GM21360 (cell line): ENCODE measurements around the gene THSD7A.
"Not testable (repeated sequence)": the region's sequence is repeated elsewhere in the genome, so short reads cannot be mapped to it uniquely, and the experiment has no call there.

Experiments
- ATAC-seq: cut with Tn5 transposase; IDR thresholded peaks from one replicate; pipeline ENCODE4 v1.9.1; 2021; ENCODE audit warnings: mild to moderate bottlenecking, moderate library complexity; ENCODE audit not compliant: unreplicated experiment

THSD7A gene

DNA sequence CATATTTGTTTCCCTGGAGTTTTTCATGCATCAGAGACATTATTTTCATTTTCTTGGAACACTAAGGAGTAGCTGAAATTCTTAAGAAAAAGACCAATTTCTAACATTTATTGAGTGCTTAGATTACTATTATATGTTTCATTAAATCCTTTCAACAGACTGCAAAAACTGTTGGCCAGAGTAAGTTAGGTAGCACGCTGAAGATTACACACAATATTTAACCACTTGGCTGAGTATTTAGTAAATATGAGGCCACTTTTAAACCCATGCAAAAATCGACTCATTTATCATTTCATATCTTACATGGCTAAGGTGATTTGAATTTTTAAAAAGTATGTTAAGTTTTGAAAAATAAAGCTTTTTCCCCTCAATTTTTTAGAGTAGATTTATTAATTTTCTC, 358.8 kb downstream of the THSD7A start:
- ATAC-seq, result no peak

DNA sequence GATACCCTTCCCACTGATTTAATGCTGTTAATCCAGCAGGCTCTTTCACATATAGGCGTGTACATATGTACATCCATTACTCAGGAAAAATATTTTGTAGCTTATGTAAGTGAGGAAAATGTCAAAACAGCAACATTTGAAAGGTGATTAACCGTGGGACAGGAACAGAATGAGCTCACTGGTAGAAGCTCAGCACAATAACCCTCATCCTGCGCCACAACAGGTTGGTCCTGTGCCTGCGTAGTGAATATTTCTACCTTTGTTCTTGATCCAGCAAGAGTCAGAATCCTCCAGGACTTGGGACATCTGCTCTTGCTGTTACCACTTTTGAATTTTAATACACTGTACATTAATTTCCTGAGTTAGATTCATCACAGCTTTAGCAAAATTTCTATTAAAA, 359.4 kb downstream of the THSD7A start:
- no peak for ATAC-seq

DNA sequence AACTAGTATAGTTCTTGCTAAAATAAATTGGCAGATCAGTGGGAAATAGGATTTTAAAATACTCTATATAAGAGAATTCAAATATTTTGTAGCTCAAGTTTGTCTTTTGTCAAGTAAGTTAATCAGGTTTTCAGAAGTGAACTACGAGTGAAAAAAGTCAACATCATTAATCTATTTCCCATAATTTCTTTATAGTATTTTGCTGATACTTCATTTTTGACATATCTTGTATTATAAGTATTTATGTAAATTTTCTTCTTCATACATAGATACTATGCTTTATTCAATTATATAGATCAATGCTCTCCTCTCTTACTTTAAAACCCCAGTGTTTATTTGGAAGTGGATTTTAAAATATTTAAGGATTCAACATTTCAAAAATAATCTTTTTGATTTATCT, 360.7 kb downstream of the THSD7A start:
- ATAC-seq, result no peak

DNA sequence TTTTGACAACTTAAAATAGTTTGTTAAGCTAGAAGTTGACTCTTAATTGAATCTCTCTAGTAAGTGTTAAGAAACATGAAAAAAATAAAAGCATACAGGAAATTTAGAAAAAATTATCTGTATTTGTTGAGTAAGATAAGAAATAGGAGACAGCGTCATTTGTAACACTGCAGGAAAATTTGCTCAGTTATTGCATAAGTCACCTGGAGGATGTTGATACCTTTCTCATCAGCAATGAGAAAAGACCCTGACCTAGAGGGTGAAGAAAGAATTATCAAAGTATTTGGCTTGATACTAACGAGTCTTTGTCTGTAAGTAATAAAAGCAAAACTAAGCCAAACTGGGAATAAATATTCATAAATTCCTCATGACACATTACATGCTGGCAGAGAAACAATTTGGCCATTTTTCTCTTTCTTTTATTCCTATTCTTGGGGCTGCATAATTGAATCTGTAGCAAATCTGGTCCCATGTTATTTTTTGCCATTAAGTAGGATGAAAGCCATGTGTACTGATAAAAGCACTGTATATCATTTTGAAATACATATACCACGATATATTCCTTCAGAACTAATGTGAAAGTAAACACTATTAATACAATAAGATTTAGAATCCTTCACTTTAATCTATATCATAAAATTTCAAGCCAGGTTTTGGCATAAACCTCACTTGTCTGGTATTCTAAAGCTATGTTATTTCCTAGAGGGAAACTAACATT, 362.8 kb downstream of the THSD7A start:
- ATAC-seq, result no peak

DNA sequence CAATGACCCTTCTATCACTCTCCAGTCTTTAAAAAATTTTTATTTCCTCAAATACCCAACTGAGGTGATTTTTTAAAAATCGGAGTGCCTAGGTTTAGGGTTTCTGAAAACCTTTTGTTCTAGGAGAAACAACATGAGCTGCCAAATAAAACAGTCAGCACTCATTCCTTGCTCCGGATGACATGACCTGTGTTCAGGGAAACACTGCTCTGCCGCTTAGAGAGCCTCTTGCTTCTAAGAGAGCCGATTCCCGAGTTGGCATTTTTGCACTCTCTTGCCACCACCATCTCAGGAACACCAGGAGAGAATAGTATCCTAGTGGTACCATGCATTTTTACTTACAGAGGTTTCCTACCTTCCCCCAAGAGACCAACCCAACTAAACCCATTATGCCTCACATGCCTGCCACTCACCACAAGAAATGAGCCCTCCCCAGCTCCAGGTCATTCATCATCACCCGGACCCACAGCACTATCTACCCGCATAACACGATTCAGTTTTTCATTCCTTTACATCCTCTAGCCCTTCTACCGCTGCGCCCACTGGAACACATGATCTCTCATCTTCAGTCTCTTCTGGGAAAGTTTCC, 365.4 kb downstream of the THSD7A start:
- no peak for ATAC-seq

DNA sequence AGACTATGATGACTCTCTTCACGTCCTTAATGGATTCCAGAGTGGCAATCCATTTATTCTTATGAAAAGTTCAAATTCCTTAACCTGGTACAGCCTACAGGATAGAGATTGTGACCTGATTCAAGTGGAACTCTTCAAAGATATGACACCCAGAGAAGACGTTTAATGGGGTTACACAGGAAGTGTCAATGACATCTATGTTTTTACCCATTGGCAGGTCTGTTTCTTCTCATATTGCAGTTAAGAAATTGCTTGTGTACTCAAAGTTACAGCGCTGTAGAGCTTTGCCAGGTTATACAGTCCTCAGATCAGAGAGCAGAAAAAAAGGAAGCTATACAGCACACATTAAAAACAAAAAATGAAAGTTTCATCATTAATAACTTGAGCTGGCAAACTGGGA, 367.4 kb downstream of the THSD7A start:
- ATAC-seq, result no peak

DNA sequence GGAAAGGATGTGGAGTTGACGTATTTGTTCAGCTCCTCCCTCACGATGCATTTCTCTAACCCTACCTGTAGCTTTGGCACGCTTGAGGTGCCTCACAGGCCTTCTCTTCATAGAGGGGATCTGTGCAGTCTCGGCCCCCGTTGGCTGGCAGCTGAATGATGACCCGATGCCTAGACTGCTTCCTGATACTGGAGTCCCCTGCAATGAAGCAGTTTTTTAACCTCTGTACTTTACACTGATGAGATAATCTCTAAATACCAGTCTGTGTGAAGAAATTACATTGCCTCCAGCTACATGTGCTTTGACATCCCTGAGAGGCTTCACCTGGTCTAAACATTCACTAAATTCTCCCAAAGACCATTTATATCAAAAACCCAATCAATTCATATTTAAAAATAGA, 370.1 kb downstream of the THSD7A start:
- no peak for ATAC-seq

DNA sequence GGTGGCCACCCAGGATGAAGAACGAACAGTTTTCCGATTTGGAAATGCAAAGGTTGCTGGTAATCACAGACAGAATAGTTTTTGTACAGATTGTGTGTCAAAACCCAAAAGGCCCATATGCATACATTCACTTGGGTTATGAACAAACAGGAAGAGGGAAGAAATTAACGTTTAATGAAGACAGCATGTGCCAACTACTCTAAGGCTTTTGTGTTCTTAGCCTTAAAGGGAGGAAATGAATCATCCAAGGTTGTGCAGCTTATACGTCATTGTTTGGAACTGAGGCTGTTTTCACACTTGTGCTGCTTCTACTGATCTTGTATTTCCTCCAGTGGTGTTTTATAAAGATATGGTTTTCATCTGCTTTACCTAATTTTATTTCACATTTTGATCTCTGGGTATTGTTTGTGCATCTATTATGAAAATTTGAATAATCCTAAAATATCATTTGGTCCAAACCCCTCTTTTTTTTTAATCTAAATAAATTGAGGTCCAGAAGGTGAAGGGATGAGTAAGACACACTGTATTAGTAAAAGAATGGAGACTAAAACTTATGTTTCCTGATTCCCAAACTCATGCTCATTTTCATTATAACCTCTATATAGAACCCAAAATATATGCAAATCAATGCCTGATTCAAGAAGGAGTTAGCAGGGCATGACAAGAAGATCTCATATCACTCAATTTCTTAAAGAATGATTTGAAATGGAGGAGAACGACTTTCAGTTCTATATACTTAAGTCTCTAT, 373.1 kb downstream of the THSD7A start:
- ATAC-seq, result peak; percentile 72

DNA sequence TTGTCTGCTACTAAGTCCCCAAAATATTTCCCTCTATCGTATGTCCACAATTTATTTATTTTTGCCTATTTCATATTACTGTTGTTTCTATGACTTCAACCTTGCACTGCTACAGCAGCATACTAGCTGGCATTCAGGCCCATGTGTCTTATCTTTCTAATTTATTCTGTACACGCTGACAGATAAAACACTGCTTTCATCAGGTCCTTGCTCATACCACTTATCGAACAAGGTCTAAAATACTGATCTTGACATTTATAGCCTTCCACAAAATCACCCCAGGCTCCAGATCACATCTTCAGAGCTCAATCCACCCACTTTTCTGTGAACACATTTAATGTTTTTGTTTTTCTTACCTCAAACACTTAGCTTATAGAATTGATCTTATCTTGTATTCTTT, 374.6 kb downstream of the THSD7A start:
- ATAC-seq, result no peak

DNA sequence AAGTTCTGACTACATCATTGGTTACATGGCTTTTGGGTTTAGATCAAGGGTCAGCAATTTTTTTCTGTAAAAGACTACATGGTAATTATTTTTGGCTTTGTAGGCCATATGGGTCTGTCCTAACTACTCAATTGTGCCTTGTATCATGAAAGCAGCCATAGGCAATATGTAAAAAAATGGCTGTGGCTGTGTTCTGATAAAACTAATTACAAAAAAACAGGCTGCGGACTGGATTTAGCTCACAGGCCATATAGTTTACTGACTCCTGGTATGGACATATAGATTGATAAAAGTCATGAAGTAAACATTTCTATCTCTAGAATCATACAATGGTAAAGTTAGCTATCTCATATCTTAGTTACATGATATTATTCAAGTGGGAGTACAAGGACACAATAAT, 375.4 kb downstream of the THSD7A start:
- no peak for ATAC-seq

DNA sequence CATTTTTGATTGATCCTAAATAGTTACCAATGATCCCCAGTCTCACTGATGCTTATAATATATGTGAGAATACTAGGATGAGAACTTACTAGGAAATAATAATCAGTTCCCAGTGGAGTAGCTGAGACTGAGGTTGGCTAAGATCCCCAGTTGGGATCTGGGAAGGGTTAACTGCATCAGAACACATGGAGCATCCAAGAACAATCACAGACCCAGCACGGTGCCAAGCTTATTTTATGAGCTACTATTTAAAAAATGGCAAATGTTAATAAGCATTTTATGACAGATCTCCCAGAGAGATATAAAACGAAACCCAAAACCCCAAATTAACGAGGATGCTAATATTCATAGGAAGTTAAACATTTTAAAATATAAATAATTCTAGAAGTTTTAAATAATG, 379.5 kb downstream of the THSD7A start:
- no peak for ATAC-seq

DNA sequence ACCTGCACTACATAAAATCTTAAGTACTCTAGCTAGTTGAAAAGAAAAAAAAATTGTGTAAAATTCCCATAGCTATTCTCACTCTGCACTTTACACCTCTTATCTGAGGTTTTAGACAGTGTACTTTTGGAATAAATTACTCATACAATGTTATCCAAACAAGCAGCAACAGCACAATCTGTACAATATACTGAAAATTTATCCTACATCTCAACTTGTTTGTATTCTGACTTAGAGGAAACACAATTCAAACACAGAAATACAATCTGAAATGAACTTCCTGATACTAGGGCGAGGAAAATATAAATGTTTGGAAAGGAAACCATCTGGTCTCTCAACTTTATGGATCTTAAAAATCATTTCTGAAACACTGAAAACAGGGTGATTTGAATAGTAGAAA, 381.7 kb downstream of the THSD7A start:
- no peak for ATAC-seq

DNA sequence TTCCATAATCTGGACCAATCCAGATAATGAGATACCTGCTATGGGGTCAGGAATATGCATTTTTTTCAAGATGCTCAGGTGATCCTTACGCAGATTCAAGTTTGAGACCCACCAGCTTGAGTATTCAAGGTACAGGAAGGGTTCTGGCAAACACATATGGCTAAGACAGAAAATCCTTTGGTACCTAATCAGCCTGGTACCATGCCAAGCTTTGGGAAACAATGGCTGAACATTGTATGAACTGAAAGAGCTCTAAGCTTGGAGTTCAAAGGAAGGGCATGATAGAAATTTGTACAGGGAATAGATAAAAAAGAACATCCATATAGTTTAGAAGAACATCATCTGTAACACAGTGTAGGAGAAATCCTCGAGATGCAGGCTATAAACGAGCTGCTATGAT, 382.7 kb downstream of the THSD7A start:
- ATAC-seq, result no peak

DNA sequence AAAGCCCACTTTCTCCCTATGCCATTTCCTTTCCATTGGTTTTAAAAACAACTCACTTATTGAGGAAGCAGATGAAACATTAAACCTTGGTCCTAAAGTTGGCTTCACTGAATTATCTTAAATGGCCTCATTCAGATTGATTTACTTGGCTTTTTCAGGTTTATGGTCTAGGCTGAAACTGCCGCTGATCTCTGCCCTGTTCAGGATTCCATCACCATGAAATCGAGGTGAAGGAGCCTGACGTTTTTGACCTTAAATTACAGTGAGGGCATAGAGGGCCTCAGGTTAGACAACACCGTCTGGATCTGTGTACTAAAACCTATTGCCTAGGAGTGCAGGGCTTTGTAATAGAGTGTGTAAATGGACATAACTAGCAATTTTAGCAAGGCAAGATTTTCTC, 383.7 kb downstream of the THSD7A start:
- no peak for ATAC-seq

DNA sequence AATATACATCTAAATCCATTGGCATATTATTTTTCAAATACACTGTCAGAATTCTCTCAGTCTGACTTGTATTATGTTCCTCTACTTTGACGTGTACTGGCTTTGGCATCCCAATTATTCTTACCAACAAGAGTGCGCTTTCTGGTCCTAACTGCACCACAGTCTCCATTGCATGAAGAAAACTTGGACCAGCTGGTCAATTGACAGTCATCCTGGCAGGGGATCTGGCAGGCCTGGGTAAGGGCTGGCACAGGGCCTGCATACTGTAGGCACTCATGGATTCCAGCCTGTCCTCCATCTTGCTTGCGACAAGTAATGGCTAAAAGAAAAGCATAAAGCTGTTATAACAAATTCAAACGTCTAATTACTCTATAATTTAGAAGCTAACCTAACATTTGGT, 384.9 kb downstream of the THSD7A start:
- no peak for ATAC-seq

DNA sequence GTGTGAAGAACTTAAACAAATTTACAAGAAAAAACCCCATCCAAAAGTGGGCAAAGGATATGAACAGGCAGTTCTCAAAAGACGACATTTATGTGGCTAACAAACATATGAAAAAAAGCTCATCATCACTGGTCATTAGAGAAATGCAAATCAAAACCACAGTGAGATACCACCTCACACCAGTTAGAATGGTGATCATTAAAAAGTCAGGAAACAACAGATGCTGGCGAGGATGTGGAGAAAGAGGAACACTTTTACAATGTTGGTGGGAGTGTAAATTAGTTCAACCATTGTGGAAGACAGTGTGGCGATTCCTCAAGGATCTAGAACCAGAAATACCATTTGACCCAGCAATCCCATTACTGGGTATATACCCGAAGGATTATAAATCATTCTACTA, 388.1 kb downstream of the THSD7A start:
- not testable (repeated sequence) for ATAC-seq

DNA sequence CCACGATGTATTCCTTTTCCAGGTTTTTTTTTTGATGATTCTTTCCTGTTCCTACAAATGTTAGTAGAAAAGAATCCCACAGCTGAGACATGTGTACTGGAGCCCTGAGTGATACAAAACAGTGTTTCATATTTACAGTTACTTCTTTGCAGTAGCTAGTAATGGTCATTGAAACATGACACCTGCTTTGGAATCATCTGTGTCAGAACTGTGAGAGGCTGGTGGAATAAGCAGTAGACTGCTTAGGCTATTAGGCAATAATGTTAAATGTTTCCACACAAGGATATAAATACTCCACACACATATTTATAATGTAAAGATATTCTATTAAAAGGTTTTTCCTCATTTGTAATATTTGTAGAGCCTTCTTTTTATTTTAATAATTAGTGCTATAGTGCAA, 394.0 kb downstream of the THSD7A start:
- no peak for ATAC-seq

DNA sequence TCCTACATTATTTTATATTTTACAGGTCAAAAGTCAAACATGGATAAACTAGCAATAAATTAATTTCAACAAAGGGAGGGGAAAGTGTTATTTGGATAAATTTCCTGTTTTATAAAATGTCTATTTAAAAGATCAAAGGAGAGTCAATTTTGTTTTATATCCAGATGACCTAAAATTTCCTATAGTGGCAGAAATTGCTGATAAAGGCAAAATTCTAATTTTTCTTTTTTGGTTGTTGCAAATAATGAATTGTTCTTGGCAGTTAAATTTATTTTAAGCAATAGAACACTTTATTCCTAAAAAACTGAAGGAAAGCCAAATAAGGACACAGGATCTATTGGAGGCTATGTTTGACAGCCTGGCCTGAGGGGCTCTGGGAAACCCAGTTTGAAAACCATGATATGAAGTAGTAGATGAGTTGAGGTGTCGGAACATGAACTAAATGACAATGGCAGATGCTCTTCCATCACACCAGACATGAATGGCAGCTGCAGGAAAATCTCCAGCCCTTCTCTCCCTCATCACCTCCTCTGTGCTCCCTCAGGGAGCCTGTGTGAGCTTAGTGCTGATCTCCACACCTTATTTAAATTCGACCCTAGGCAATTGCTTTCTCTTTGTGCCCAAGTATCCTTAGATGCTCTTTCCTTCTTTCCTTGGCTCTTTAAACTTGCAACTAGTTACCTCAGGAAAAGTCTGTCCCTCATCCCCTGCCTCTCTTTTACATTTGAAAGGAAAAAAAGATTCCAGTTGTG, 395.0 kb downstream of the THSD7A start:
- ATAC-seq, result no peak

DNA sequence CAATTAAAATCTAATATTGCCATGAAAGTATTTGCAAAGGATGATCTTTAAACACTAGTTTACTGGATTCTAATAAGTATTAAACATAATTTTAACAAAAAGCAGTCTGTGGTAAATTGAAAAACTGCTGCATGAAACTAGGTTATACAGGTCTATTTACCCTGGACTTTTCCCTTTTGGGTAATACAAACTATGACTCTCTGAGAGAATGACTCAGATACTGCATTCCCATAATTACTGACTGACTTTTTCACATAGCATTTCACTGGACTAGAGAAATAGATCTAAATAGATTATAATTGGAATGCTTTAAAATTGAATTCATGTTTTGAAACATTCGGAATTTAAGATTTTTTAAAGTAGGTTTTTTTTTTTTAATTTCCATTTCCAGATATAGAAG, 395.7 kb downstream of the THSD7A start:
- ATAC-seq, result no peak

DNA sequence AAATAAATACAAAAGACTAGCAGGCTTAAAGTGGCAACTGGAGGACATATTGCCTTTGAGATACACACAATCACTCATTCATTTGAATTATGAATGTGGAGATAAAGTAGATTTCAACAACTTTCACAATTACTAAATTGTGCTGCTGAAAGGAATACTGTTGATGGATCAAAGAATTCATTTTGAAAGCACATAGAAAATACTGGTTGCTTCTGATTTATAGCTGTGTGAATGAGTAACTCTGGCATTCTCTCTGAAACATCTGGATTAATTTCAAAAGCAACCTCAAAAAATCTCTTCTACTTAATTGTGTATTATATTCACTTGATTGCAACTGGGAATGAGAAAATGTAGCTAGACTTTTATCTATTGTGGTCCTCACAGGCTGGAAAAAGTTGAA, 397.6 kb downstream of the THSD7A start:
- ATAC-seq, result no peak

DNA sequence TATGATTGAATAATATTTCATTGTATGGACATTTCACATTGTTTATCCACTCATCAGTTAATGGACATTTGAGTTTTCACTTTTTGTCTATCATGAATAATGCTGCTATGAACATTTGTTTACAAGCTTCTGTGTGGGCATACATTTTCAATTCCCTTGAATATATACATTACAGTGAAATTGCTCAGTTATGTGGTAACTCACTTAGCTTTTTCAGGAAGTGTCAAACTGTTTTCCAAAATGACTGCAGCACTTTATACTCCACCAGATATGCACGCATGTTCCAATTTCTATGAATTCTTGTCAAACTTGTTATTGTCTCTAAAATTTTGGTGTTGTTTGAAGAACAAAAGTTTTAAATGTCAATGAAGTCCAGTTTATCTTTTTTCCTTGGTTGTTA, 401.2 kb downstream of the THSD7A start:
- ATAC-seq, result no peak

DNA sequence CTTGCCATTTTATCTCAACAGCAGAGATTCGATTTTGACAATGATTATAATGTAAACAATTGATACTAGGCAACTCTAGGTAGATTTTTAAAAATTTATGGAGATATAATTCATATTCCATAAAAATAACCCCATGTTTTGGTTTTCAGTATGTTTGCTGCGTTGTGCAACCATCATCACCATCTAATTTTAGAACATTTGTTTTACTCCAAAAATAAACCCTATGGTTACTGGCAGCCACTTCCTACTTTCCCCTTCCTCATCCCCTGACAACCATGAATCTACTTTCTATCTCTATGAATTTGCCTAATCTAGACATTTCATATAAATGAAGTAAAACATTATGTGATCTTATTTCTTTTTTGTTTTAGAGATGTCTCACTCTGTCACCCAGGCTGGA, 401.9 kb downstream of the THSD7A start:
- no peak for ATAC-seq
